GM18951 (cell line): ENCODE data around the gene UBFD1.
A peak's percentile ranks its signal among the peaks of the same experiment; 100 is the strongest.
"Not testable (repeated sequence)": the region's sequence is repeated elsewhere in the genome, so short reads cannot be mapped to it uniquely, and the experiment has no call there.

Experiments
- POLR2A ChIP-seq: IDR thresholded peaks from 4 replicates; pipeline ENCODE4 v1.6.1; 2011; ENCODE audit warnings: mild to moderate bottlenecking; ENCODE audit not compliant: insufficient read length, insufficient read depth; ENCODE audit errors: extremely low read depth
- in situ Hi-C: fragments of 300-500 bp; cut with MboI; formaldehyde crosslinking; loops from one replicate; pipeline ENCODE4 v1.12.0; 2022; ENCODE audit warnings: low sequenced_read_pairs, mixed read lengths, inconsistent platforms; ENCODE audit not compliant: unreplicated experiment

The UBFD1 gene

DNA sequence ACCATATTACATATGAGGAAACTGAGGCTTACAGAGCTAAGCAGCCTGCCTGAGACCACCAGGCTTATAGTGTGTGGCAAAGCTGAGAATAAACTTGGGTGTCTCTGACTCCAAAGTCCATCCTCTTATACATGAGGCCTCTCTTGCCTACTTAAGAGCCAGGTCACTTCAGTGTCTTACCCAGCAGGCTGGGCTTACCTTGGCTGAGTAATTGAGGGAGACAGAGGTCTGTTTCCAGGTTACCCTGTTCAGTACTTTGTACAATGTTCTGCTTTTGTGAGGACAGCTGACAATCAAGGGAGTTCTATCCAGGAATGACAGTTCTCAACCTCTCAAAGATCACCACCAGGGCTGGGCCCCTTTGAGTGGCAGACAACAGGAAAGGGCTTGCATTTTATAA lies 24.2 kb downstream of the UBFD1 start:
- no peak for TF ChIP-seq POLR2A
- in situ Hi-C loops: no loop called here

DNA sequence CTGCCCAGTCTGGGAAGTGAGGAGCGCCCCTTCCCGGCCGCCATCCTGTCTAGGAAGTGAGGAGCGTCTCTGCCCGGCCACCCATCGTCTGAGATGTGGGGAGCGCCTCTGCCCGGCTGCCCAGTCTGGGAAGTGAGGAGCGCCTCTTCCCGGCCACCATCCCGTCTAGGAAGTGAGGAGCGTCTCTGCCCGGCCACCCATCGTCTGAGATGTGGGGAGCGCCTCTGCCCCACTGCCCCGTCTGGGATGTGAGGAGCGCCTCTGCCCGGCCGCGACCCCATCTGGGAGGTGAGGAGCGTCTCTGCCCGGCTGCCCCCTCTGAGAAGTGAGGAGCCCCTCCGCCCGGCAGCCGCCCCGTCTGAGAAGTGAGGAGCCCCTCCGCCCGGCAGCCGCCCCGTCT lies 25.7 kb downstream of the UBFD1 start:
- in situ Hi-C loops: not testable (repeated sequence)

DNA sequence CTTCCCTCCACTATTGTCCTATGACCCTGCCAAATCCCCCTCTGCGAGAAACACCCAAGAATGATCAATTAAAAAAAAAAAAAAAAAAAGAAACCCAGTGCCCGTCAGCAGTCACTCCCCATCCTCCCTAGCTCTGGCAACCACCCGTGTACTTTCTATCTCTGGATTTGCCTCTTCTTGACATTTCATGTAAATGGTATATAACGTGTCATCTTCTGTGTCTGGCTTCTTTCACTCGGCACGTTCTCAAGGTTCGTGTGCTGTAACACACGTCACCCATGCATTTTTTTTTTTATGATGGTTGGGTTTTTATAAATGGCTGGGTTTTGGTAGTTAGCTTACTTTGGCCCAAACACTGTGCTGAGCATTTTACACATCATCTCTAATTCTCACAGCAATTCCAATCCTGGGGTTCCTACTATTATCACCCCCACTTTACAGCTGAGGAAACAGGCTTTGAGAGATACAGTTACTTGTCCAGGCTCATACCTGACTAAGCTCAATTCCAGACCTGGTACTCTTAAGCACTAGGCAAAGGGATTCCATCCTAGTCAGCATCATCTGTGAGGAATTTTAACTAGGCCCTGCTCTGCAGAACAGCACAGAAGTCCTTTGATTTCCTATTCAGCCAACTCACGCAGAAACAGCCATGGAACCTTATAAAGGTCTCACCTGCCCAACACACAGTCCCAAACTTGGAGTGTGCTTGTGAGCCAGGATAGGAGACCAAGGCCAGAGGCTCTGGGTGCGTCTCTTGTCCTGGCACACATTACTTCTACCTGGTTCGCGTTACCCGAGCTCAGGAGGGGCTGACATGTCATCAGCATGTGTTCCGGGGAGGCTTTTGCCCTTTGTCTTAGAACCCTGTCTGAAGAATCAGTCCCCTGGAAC lies 26.9 kb downstream of the UBFD1 start:
- TF ChIP-seq POLR2A: no peak
- in situ Hi-C loops: no loop called here

DNA sequence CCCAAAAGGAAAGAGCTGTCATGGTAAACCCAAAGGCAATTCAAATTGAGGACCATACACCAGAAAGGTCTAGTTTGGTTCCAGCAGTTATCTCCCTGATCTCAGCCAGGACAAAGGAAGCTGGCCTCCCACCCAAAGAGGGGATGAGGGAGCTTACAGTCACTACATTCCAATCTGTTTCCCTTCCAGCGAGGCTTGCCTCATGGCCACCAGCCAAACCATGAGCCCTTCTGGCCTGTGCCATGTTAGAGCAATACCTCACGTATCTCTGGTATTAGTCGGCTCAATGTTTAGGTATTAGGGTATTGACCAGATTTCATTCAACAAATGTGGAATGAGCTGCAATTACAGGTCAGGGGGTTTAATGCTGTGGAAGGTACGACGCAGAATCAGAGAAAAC lies 30.2 kb downstream of the UBFD1 start:
- TF ChIP-seq POLR2A: no peak
- in situ Hi-C loops: no loop called here

DNA sequence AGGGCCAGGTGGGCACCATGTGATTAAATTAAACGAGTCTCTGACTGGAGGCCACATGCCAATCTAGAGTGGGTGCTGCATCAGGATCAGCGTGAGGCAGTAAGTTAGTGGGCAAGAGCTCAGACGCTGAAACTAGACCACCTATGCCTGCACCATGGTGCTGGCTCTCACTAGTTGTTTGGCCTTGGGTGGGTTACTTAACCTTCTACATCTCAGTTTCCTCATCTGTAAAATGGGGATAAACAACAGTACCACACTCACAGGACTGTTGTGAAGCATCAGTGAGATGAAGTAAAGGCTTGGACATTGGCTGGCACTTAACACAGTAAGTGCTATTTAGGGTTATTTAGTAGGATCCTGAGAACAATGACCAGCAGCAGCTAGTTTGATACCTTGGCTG lies 32.7 kb downstream of the UBFD1 start:
- in situ Hi-C loops: no loop called here
- TF ChIP-seq POLR2A: no peak

DNA sequence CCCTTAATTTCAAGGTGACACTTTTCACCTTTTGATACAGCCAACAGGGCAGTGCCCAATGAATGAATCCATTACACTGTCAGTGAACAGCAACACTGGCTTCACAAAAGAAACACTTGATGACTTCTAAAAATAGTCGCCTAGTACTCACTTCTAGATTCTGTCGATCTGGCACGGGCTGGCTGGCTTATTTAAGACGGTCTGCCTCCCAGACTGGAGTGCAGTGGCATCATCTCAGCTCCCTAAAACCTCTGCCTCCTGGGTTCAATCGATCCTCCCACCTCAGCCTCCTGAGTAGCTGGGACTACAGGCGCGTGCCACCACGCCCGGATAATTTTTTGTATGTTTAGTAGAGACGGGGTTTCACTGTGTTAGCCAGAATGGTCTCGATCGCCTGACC lies 36.7 kb downstream of the UBFD1 start:
- no peak for TF ChIP-seq POLR2A
- in situ Hi-C loops: no loop called here

DNA sequence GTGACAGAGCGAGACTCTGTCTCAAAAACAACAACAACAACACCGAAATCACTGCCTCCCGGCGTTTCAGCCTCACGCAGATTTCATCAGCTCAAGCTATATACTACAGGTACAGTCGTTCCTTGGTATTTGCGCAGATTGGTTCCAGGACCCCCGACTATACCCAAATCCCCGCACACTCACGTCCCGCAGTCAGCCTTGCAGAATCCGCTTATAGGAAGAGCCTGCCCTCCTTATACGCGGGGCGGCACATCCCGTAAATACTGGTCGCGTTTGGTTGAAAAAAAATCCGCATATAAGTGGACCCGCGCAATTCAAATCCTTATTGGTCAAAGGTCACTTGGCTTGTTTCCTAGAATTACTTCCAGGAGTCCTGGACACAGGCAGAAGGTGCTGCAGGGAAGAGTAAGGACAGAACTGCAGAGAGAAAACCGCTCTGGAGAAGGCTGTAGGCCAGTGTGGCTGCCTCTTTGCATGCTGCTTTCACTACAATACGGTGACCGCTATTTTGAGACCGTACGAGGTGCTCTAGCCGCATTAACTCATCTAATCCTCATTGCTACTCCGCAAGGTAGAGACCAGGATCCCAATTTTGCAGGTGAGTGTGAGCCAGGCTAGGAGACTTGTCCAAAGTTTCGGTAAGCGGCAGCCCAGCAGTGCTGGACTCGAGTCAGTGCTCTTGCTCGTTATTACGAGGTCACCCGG lies 37.9 kb downstream of the UBFD1 start:
- in situ Hi-C loops: no loop called here
- TF ChIP-seq POLR2A: no peak

DNA sequence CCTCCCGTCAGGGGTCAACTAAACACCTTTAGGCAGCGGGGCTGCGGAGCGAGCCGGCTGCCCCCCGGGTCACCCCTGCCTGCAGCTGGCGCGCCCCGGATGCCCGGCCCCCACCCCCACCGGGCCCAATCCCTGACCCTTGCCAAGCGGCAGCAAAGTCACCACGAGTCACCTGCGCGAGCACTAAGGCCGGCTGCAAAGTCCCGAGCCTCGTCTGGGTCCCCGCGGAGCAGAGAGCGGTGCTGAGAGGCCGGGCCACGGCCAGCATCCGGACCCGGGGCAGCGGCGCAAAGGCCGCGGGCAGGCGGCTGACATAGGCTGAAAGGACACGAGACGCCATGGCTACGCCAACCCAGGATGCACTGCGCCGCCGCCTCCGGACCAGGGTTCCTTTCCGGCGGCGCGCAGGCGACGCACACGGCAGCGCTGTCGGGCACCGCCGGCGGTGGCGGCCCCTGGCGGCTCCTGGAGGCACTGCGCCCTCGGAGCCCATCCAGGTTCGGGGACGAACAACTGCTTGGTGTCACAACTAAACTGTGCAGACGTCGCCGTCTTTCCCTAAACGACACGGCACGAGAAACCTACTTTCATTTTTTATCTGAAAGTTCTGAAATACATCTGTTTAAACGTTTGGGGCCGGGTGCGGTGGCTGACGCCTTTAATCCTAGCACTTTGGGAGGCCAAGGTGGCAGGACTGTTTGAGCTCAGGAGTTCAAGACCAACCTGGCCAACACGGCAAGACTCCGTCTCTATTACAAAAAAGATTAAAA lies 38.6 kb downstream of the UBFD1 start, which contains the start of gene NDUFAB1:
TSS of gene NDUFAB1 (minus strand) at position 366 of the 770 bp plus-strand sequence. CDS start at position 340, 26 bp downstream.
- peak; percentile 77 for TF ChIP-seq POLR2A
- in situ Hi-C loops: no loop called here

DNA sequence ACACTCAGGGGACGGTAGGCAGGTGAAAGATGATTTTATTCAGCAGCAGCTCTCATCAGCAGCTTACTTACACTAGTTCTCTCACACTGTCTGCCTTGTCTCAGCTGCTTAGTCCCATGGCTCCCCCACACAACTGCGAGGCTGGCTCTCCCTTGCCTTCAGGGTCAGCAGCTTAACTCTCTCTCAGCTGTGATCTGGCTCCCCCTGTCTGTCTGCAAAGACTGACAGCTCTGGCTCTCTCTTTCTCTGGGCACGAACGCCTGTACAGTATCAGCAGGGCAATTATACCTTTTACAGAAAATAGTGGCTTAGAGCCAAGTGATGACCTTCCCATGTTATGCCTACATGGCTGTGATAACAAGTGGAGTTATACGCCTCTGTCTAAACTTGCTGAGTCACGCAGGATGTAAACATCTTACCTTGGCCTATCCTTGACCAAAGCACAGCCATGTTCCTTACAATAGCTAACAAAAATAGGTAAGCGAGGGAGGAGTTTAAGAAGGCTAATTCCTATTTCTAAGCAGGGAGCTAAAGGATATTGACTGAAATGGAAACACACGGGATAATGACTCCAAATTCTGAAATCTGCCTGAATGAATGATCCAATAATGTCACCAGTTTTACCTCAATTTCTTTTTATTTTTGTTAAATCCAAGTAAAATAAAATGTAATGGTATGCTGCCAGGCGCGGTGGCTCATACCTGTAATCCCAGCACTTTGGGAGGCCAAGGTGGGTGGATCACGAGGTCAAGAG lies 39.7 kb downstream of the UBFD1 start:
- in situ Hi-C loops: no loop called here
- no peak for TF ChIP-seq POLR2A

DNA sequence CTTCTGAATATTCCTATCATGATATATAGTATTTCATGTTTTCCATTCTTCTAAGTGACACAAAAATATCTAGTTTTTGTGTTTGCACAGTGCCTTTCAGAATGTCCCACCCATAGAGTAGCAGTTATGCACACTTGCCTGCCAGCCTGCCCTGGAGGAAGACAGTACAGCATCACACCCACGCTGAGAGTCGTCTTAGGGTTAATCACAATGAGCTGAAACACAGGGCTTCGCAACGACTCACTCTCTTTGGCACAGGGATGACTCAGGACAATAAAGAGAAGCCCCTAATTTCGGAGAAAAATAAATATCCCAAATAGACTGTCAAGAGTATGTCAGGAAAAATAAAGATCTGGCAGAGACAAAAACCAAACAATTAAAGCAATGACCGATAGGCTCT lies 50.2 kb downstream of the UBFD1 start:
- in situ Hi-C loops: no loop called here
- no peak for TF ChIP-seq POLR2A

DNA sequence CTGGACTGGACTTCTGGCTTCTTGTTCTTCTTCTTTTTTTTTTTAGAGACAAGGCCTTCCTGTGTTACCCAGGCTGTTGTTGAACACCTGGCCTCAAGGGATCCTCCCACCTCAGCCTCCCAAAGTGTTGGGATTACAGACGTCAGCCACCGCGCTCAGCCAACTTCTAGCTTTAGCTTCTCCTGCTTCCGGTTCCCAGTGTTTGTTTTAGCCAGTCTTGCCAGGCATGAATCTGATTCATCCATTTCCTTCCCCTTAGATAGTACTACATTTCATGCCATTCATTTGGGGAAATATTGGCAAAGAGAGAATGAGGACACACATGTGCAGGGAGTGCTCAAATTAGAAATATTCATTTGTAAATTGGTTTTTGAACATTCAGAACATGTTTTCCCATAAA lies 50.7 kb downstream of the UBFD1 start:
- in situ Hi-C loops: no loop called here
- TF ChIP-seq POLR2A: no peak

DNA sequence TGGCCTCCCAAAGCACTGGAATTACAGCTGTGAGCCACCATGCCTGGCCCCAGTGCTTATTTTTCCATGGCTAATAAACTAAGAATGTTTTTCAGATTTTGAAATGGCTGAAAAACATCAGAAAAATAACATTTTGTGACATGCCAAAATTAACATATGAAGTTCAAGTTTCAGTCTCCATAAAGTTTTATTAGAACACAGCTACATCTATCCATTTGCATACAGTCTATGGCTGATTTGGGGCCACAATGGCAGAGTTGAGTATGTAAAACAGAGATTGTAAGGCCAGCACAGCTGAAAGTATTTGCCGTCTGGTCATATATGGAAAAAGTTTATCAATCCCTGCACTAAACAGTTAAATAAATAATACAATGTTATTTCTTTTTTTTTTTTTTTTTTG lies 52.4 kb downstream of the UBFD1 start:
- in situ Hi-C loops: no loop called here
- TF ChIP-seq POLR2A: no peak

DNA sequence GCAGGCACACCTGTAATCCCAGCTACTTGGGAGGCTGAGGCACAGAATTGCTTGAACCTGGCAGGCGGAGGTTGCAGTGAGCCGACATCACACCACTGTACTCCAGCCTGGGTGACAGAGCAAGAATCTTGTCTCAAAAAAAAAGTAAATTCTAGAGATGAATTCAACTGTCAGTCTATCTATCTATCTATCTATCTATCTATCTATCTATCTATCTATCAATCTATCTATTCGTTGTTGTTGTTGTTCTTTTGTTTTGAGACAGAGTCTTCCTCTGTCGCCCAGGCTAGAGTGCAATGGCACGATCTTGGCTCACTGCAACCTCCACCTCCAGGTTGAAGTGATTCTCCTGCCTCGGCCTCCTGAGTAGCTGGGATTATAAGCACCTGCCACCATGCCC lies 53.4 kb downstream of the UBFD1 start:
- in situ Hi-C loops: not testable (repeated sequence)
